HepG2 (cell line): ENCODE data around the gene COL9A3. TPM values are rescaled to one million over a fixed set of nuclear protein-coding genes. Genes with fewer than 3 reads are reported as not detected.

Experiments
- ADNP ChIP-seq: sonication (generic); formaldehyde crosslinking; IDR thresholded peaks from 2 replicates; pipeline ENCODE4 v1.4.0; 2020; ENCODE audit warnings: missing genetic modification reagents
- MXD3 ChIP-seq: IDR thresholded peaks from 2 replicates; pipeline ENCODE4 v1.6.1; 2016; ENCODE audit warnings: mild to moderate bottlenecking, missing biosample characterization, missing genetic modification reagents
- MXD4 ChIP-seq: IDR thresholded peaks from 2 replicates; pipeline ENCODE4 v1.6.1; 2016; ENCODE audit warnings: mild to moderate bottlenecking, missing biosample characterization, missing genetic modification reagents
- NCOA1 ChIP-seq: sonication (generic); formaldehyde crosslinking; IDR thresholded peaks from 2 replicates; pipeline ENCODE4 v1.9.0; 2021; ENCODE audit warnings: missing genetic modification reagents
- NKX3-1 ChIP-seq: sonication (generic); formaldehyde crosslinking; IDR thresholded peaks from 2 replicates; pipeline ENCODE4 v1.5.0; 2020; ENCODE audit warnings: missing genetic modification reagents
- PHF5A ChIP-seq: IDR thresholded peaks from one replicate; pipeline ENCODE4 v1.6.1; 2018; ENCODE audit warnings: low read depth, missing genetic modification reagents; ENCODE audit not compliant: unreplicated experiment
- SSRP1 ChIP-seq: IDR thresholded peaks from 2 replicates; pipeline ENCODE4 v1.6.1; 2016; ENCODE audit warnings: control low read depth
- TCF7 ChIP-seq: sonication (generic); IDR thresholded peaks from 2 replicates; pipeline ENCODE4 v1.6.1; 2016; ENCODE audit warnings: antibody characterized with exemption, low read depth
- ZBTB33 ChIP-seq: sonication (generic); formaldehyde crosslinking; IDR thresholded peaks from 2 replicates; pipeline ENCODE4 v1.4.0; 2020; ENCODE audit warnings: missing genetic modification reagents
- ZC3H4 ChIP-seq: sonication (generic); formaldehyde crosslinking; IDR thresholded peaks from 2 replicates; pipeline ENCODE4 v1.4.0; 2020; ENCODE audit warnings: missing genetic modification reagents, borderline replicate concordance
- ZFP37 ChIP-seq: sonication (generic); formaldehyde crosslinking; IDR thresholded peaks from 2 replicates; pipeline ENCODE4 v1.4.0; 2020; ENCODE audit warnings: missing genetic modification reagents, borderline replicate concordance
- ZNF597 ChIP-seq: sonication (generic); formaldehyde crosslinking; IDR thresholded peaks from 2 replicates; pipeline ENCODE4 v1.5.0; 2020; ENCODE audit warnings: missing genetic modification reagents
- ZNF724P ChIP-seq: sonication (generic); formaldehyde crosslinking; IDR thresholded peaks from 2 replicates; pipeline ENCODE4 v1.8.0; 2022; ENCODE audit warnings: missing genetic modification reagents, borderline replicate concordance
- ZNF780A ChIP-seq: sonication (generic); formaldehyde crosslinking; IDR thresholded peaks from 2 replicates; pipeline ENCODE4 v1.8.0; 2022; ENCODE audit warnings: mild to moderate bottlenecking, missing genetic modification reagents, moderate library complexity
- ZXDC ChIP-seq: sonication (generic); formaldehyde crosslinking; IDR thresholded peaks from 2 replicates; pipeline ENCODE4 v1.5.0; 2020; ENCODE audit warnings: mild to moderate bottlenecking, missing genetic modification reagents
- polyA plus RNA-seq, 8 experiments: library from polyadenylated mRNA; depleted of rRNA in 3 of 8; stranded (reverse) in 7 of 8; unstranded in 1 of 8; fragments of >200 nt; fragmentation: Illumina TruSeq in 4 of 8; extraction: Trizol in 4 of 8; gene quantifications; 2 replicates each; pipeline versions ENCODE4 v1.2.1 to v1.2.3, GENCODE V29; 2011 to 2016; ENCODE audit warnings: low read depth in 4 of 8, missing spikeins in 1 of 8, mixed read lengths in 1 of 8; ENCODE audit not compliant: insufficient read depth in 1 of 8
- total RNA-seq, 5 experiments: library from RNA; depleted of rRNA; stranded (reverse); fragments of >200 nt; fragmentation: Illumina TruSeq; extraction: Trizol; gene quantifications; 2 replicates each; pipeline ENCODE4 v1.2.3, GENCODE V29; 2016; ENCODE audit warnings: low read depth in 1 of 5

The COL9A3 gene
- total and polyA plus RNA-seq, 2 of the 13 experiments (the other 11 are each of a cell fraction or from before 2014, with no cell fraction given): 155 to 204 TPM

- TF ChIP-seq ZBTB33 (CRISPR knock-in tag) (no peak), NKX3-1 (no peak), ADNP (no peak), NCOA1 (CRISPR knock-in tag) (peak; percentile 77), ZXDC (0 out of 2 replicates have a peak, but pooled peaks have one; percentile 35), MXD3 (CRISPR knock-in tag) (no peak), SSRP1 (CRISPR knock-in tag) (0 out of 2 replicates have a peak, but pooled peaks have one; percentile 11), PHF5A (CRISPR knock-in tag) (no peak), ZFP37 (CRISPR knock-in tag) (no peak), ZC3H4 (CRISPR knock-in tag) (0 out of 2 replicates have a peak, but pooled peaks have one; percentile 3), MXD4 (no peak), TCF7 (no peak), ZNF597 (CRISPR knock-in tag) (no peak), ZNF724P (no peak), ZNF780A (CRISPR knock-in tag) (0 out of 2 replicates have a peak, but pooled peaks have one; percentile 52)
These were observed 10.3 kb upstream of the COL9A3 start (continued) for GRCh38 chr20:62806383-62807050.
